Keratinocyte (primary cell): ENCODE results near the gene SWAP70.

Experiments used
- EZH2 ChIP-seq: IDR thresholded peaks from one replicate; pipeline ENCODE4 v1.6.1; 2012; ENCODE audit warnings: inconsistent platforms, mild to moderate bottlenecking, low read length, moderate library complexity
- TF ChIP-seq, protein P1 (sequence below), 3 experiments: IDR thresholded peaks in 1 of 3; conservative IDR thresholded peaks in 1 of 3; optimal IDR thresholded peaks in 1 of 3; 2 replicates in 2 of 3; 3 replicates in 1 of 3; pipeline versions ENCODE3 to v1.5.1; 2011; ENCODE audit warnings: low read length in 3 of 3, mild to moderate bottlenecking in 3 of 3, moderate library complexity in 2 of 3, control low read depth in 1 of 3, inconsistent platforms in 1 of 3; ENCODE audit not compliant: insufficient read depth in 2 of 3; ENCODE audit errors: extremely low read depth in 1 of 3

DNA sequence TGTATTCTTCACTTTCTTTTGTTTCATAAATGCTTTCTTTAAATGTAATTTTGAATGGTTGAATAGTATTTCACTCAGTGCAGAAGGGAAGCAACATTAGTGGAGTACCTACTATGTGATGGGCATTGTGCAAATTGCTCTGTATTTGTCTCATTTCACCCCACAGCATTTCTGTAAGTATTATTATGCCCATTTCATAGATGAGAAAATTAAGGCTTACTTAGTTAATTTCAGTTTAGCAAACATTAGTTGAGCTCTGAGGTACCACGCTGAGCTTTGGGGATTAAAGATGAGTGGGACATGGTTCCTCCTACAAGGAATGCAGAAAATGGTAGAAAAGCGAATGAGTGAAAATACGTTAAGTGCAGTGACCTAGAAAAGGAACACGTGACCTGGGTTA lies 58.1 kb downstream of the SWAP70 start:
- TF ChIP-seq, protein P1, sequence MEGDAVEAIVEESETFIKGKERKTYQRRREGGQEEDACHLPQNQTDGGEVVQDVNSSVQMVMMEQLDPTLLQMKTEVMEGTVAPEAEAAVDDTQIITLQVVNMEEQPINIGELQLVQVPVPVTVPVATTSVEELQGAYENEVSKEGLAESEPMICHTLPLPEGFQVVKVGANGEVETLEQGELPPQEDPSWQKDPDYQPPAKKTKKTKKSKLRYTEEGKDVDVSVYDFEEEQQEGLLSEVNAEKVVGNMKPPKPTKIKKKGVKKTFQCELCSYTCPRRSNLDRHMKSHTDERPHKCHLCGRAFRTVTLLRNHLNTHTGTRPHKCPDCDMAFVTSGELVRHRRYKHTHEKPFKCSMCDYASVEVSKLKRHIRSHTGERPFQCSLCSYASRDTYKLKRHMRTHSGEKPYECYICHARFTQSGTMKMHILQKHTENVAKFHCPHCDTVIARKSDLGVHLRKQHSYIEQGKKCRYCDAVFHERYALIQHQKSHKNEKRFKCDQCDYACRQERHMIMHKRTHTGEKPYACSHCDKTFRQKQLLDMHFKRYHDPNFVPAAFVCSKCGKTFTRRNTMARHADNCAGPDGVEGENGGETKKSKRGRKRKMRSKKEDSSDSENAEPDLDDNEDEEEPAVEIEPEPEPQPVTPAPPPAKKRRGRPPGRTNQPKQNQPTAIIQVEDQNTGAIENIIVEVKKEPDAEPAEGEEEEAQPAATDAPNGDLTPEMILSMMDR (optimal IDR thresholded peaks at IDR 0.05 in 1 of 3, IDR thresholded peaks at IDR 0.05 in 1 of 3, conservative IDR thresholded peaks at IDR 0.05 in 1 of 3; ENCODE audit: extremely low read depth in 1 of 3, insufficient read depth in 2 of 3, low read length in 3 of 3): no peak
- TF ChIP-seq EZH2: no peak
